SK-N-SH (cell line): ENCODE data around the gene ZCCHC13. TPM values are rescaled to one million over a fixed set of nuclear protein-coding genes. Genes with fewer than 3 reads are reported as not detected.

ENCODE experiments used
- CTCF ChIA-PET: fragments of 300-600, 350-600 bp; formaldehyde crosslinking; extraction: SDS; loops from one replicate; lab custom pipeline; 2021; lab: Yijun Ruan, JAX
- POLR2A ChIA-PET: fragments of 350-600 bp; sonication (Branson Sonifier 250); formaldehyde crosslinking; extraction: SDS; loops from one replicate; lab custom pipeline; 2020; ENCODE audit warnings: antibody characterized with exemption, inconsistent platforms; lab: Yijun Ruan, JAX
- DNase-seq: peaks from one replicate; pipeline ENCODE4 v3.0.0; 2012
- H2AFZ ChIP-seq: fragments of 200-600 bp; sonication (generic); 2 replicates; pipeline ENCODE4 v1.8.1; 2016; ENCODE audit warnings: antibody characterized with exemption, mild to moderate bottlenecking, low read depth
- H3F3A ChIP-seq: fragments of 200-600 bp; sonication (generic); replicated peaks from 2 replicates; pipeline ENCODE3; 2016; ENCODE audit warnings: antibody characterized with exemption, mild to moderate bottlenecking; ENCODE audit not compliant: insufficient read depth
- H3K27ac ChIP-seq, 2 experiments: fragments of 200-500 bp in 1 of 2; fragments of 200-600 bp in 1 of 2; sonication (Bioruptor generic) in 1 of 2; sonication (generic), shearing (Covaris generic) in 1 of 2; 2 replicates each; pipeline versions ENCODE4 v1.5.1 to v1.6.1; 2014 to 2016; ENCODE audit warnings: low read depth in 2 of 2, inconsistent platforms in 1 of 2, low read length in 1 of 2, mild to moderate bottlenecking in 1 of 2, mixed read lengths in 1 of 2
- H3K27me3 ChIP-seq: fragments of 200-600 bp; sonication (generic), shearing (Covaris generic); 2 replicates; pipeline ENCODE4 v1.6.1; 2016; ENCODE audit warnings: mixed run types; ENCODE audit not compliant: insufficient read depth
- H3K36me3 ChIP-seq, 2 experiments: fragments of 200-500 bp in 1 of 2; fragments of 200-600 bp in 1 of 2; sonication (Bioruptor generic) in 1 of 2; sonication (generic) in 1 of 2; replicated peaks in 1 of 2; 2 replicates each; pipeline versions ENCODE3 to v1.5.1; 2014 to 2016; ENCODE audit warnings: low read length in 1 of 2, mild to moderate bottlenecking in 1 of 2; ENCODE audit not compliant: insufficient read depth in 2 of 2, control insufficient read depth in 1 of 2
- H3K4me1 ChIP-seq, 2 experiments: fragments of 200-500 bp in 1 of 2; fragments of 200-600 bp in 1 of 2; sonication (Bioruptor generic) in 1 of 2; sonication (generic), shearing (Covaris generic) in 1 of 2; 2 replicates each; pipeline versions ENCODE4 v1.5.1 to v1.6.1; 2014 to 2016; ENCODE audit warnings: low read depth in 1 of 2, low read length in 1 of 2, mixed run types in 1 of 2; ENCODE audit not compliant: insufficient read depth in 2 of 2, control insufficient read depth in 1 of 2
- H3K4me2 ChIP-seq: fragments of 200-600 bp; sonication (generic), shearing (Covaris generic); 2 replicates; pipeline ENCODE4 v1.6.1; 2017; ENCODE audit warnings: mixed run types
- H3K4me3 ChIP-seq, 2 experiments: fragments of 200-500 bp in 1 of 2; fragments of 200-600 bp in 1 of 2; sonication (Bioruptor generic) in 1 of 2; sonication (generic), shearing (Covaris generic) in 1 of 2; 2 replicates each; pipeline versions ENCODE4 v1.5.1 to v1.8.1; 2014 to 2016; ENCODE audit warnings: low read depth in 2 of 2, inconsistent platforms in 1 of 2, low read length in 1 of 2, mild to moderate bottlenecking in 1 of 2, mixed read lengths in 1 of 2, moderate library complexity in 1 of 2
- H3K79me2 ChIP-seq: fragments of 200-600 bp; sonication (generic); 2 replicates; pipeline ENCODE4 v1.8.1; 2017; ENCODE audit warnings: mild to moderate bottlenecking; ENCODE audit not compliant: insufficient read depth
- H3K9ac ChIP-seq: fragments of 200-600 bp; sonication (generic); 2 replicates; pipeline ENCODE4 v1.6.1; 2017; ENCODE audit warnings: mixed run types
- H3K9me2 ChIP-seq: fragments of 200-600 bp; sonication (generic); 2 replicates; pipeline ENCODE4 v1.6.1; 2017; ENCODE audit warnings: mixed run types
- H3K9me3 ChIP-seq: fragments of 200-600 bp; sonication (generic); 2 replicates; pipeline ENCODE4 v1.6.1; 2017; ENCODE audit warnings: mixed run types, mild to moderate bottlenecking, moderate library complexity
- H4K20me1 ChIP-seq: fragments of 200-600 bp; sonication (generic); 2 replicates; pipeline ENCODE4 v1.6.1; 2017; ENCODE audit warnings: mild to moderate bottlenecking, mixed run types; ENCODE audit not compliant: insufficient read depth
- CHD2 ChIP-seq: fragments of 150-350 bp; IDR thresholded peaks from 2 replicates; pipeline ENCODE4 v1.6.1; 2018; ENCODE audit warnings: low read length; ENCODE audit not compliant: partially characterized antibody
- CTCF ChIP-seq: fragments of 200-600 bp; sonication (generic); IDR thresholded peaks from 2 replicates; pipeline ENCODE4 v1.6.1; 2017; ENCODE audit warnings: antibody characterized with exemption, mild to moderate bottlenecking, moderate library complexity
- ELF1 ChIP-seq: IDR thresholded peaks from 2 replicates; pipeline ENCODE4 v1.4.0; 2012
- EP300 ChIP-seq, 2 experiments: IDR thresholded peaks; 2 replicates each; pipeline versions ENCODE4 v1.4.0 to v1.6.1; 2012; ENCODE audit warnings: borderline replicate concordance in 1 of 2, low read depth in 1 of 2, low read length in 1 of 2
- FOSL2 ChIP-seq: IDR thresholded peaks from 2 replicates; pipeline ENCODE4 v1.4.0; 2012; ENCODE audit warnings: low read depth, mild to moderate bottlenecking, moderate library complexity, borderline replicate concordance
- GATA2 ChIP-seq: sonication (generic); formaldehyde crosslinking; IDR thresholded peaks from 2 replicates; pipeline ENCODE4 v1.5.0; 2020; ENCODE audit warnings: mild to moderate bottlenecking, missing genetic modification reagents
- JUND ChIP-seq: IDR thresholded peaks from 2 replicates; pipeline ENCODE4 v1.4.0; 2012
- MXI1 ChIP-seq: IDR thresholded peaks from 2 replicates; pipeline ENCODE4 v1.6.1; 2012; ENCODE audit warnings: mild to moderate bottlenecking, low read depth, low read length, improper control_type of control experiment
- NRF1 ChIP-seq: IDR thresholded peaks from 2 replicates; pipeline ENCODE4 v1.6.1; 2012; ENCODE audit warnings: low read depth, mild to moderate bottlenecking, low read length
- POLR2AphosphoS5 ChIP-seq: IDR thresholded peaks from 2 replicates; pipeline ENCODE4 v1.6.1; 2012; ENCODE audit warnings: low read depth, low read length
- RAD21 ChIP-seq: IDR thresholded peaks from 2 replicates; pipeline ENCODE4 v1.6.1; 2012; ENCODE audit warnings: mild to moderate bottlenecking, low read length
- RCOR1 ChIP-seq: fragments of 150-350 bp; IDR thresholded peaks from 2 replicates; pipeline ENCODE4 v1.6.1; 2017; ENCODE audit warnings: antibody characterized with exemption, low read length
- REST ChIP-seq: IDR thresholded peaks from 2 replicates; pipeline ENCODE4 v1.6.1; 2012; ENCODE audit warnings: mild to moderate bottlenecking, low read depth, low read length, moderate library complexity
- RFX5 ChIP-seq: IDR thresholded peaks from 2 replicates; pipeline ENCODE4 v1.6.1; 2012; ENCODE audit warnings: mild to moderate bottlenecking, improper control_type of control experiment, low read length
- RXRA ChIP-seq: IDR thresholded peaks from 2 replicates; pipeline ENCODE4 v1.4.0; 2012; ENCODE audit warnings: low read depth, mild to moderate bottlenecking, borderline replicate concordance
- TEAD4 ChIP-seq: IDR thresholded peaks from 2 replicates; pipeline ENCODE4 v1.4.0; 2012; ENCODE audit warnings: mild to moderate bottlenecking, borderline replicate concordance; ENCODE audit not compliant: insufficient read depth
- WGBS: methylation state at CpG from one replicate; pipeline ENCODE4 v1.1.6; 2017; ENCODE audit warnings: low lambda C conversion rate; 5-methylcytosine and 5-hydroxymethylcytosine counted together
- polyA plus RNA-seq, 3 experiments: library from polyadenylated mRNA; depleted of rRNA; stranded (reverse); fragments of >200 nt; gene quantifications; 2 replicates each; pipeline ENCODE4 v1.2.3, GENCODE V29; 2012
- TF ChIP-seq, protein P1 (sequence below): fragments of 150-350 bp; IDR thresholded peaks from 2 replicates; pipeline ENCODE4 v1.6.1; 2017; ENCODE audit warnings: antibody characterized with exemption, low read length, low read depth, borderline replicate concordance

ZCCHC13 gene
- polyA plus RNA-seq, 1 of the 3 experiments (the other 2 are of a cell fraction), result not detected

GRCh38 chrX:74286950-74287740 lies 16.8 kb upstream of the ZCCHC13 start:
- Histone ChIP-seq H3K4me3 (no peak overlapping the region), H3K4me2 (no peak overlapping the region), H3F3A (peaks cover 7% of the 10 kb centered on the region), H3K79me2 (peaks cover 100% of the 10 kb centered on the region), H3K27ac (0 out of 4 replicates have a peak overlapping the region, but pooled peaks of 1 of the 2 experiments have one; percentile 11), H3K36me3 (peaks cover 47 to 65% of the 10 kb centered on the region in 2 experiments), H4K20me1 (peaks cover 50% of the 10 kb centered on the region), H3K9me3 (no peaks in the 10 kb centered on the region), H3K9me2 (no peaks in the 10 kb centered on the region), H3K9ac (no peak overlapping the region), H3K4me1 (peaks cover 0 to 8% of the 10 kb centered on the region in 2 experiments; a peak in 2 of 4 replicates), H3K27me3 (no peaks in the 10 kb centered on the region), H2AFZ (no peak overlapping the region)
- POLR2A ChIA-PET, result no interaction called here
- CTCF ChIA-PET, result interaction anchor here (0.6 to 0.8 kb wide), 2 partner anchors 16 to 355 kb away, joined by 3 read pairs; no protein-coding TSS in a partner anchor
- TF ChIP-seq ELF1 (no peak), JUND (0 out of 2 replicates have a peak, but pooled peaks have one; percentile 12)
- DNase-seq, result no peak
- 97% methylated on average over 5 of the region's 5 CpGs for WGBS

- Histone ChIP-seq H3K79me2 (peaks cover 59% of the 10 kb centered on the region), H3K36me3 (peaks cover 21 to 34% of the 10 kb centered on the region in 2 experiments), H3K4me3 (peak overlapping the region; percentile 68 to 83)
- no peak for TF ChIP-seq RXRA
- no peak for TF ChIP-seq FOSL2
- no peak for TF ChIP-seq GATA2
- no peak for TF ChIP-seq RAD21
- TF ChIP-seq, protein P1, sequence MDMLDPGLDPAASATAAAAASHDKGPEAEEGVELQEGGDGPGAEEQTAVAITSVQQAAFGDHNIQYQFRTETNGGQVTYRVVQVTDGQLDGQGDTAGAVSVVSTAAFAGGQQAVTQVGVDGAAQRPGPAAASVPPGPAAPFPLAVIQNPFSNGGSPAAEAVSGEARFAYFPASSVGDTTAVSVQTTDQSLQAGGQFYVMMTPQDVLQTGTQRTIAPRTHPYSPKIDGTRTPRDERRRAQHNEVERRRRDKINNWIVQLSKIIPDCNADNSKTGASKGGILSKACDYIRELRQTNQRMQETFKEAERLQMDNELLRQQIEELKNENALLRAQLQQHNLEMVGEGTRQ, result no peak
- no peak for TF ChIP-seq EP300 (IDR thresholded peaks at IDR 0.05; ENCODE audit: borderline replicate concordance in 1 of 2, low read depth in 1 of 2, low read length in 1 of 2)
- TF ChIP-seq POLR2AphosphoS5, result no peak
- TF ChIP-seq TEAD4, result no peak
- no peak for TF ChIP-seq CTCF
- TF ChIP-seq RCOR1, result no peak
- no peak for TF ChIP-seq MXI1
- no peak for TF ChIP-seq REST
- TF ChIP-seq NRF1, result no peak
- no peak for TF ChIP-seq CHD2
- TF ChIP-seq ELF1, result no peak
- no peak for TF ChIP-seq RFX5
- TF ChIP-seq, all 33 proteins: peak for 0
- H3K9me3 ChIP-seq, result no peaks in the 10 kb centered on the region
- no peaks in the 10 kb centered on the region for H3K9me2 ChIP-seq
- H3K27me3 ChIP-seq, result no peaks in the 10 kb centered on the region
- peak overlapping the region; percentile 84 for H2AFZ ChIP-seq
- peaks cover 0 to 8% of the 10 kb centered on the region in 2 experiments; a peak in 2 of 4 replicates for H3K4me1 ChIP-seq
- peaks cover 6% of the 10 kb centered on the region; the same call in 1 of the 2 replicates for H4K20me1 ChIP-seq
- 2% methylated on average over 6 of the region's 6 CpGs for WGBS
- H3K4me2 ChIP-seq, result peak overlapping the region; percentile 84
- ChIA-PET CTCF (interaction anchor here (1.4 kb wide), 2 partner anchors 9 to 53 kb away, joined by 3 read pairs; no protein-coding TSS in a partner anchor), POLR2A (interaction anchor here (1.2 kb wide), 2 partner anchors 34 to 129 kb away, joined by 4 read pairs; partner anchors contain the start of gene SLC16A2)
- DNase-seq, result no peak
- H3F3A ChIP-seq, result peaks cover 10% of the 10 kb centered on the region
- H3K9ac ChIP-seq, result peak overlapping the region; percentile 94
- H3K27ac ChIP-seq, result peak overlapping the region; percentile 88 to 98
These were observed 12.4 kb upstream of the ZCCHC13 start for GRCh38 chrX:74291577-74291963.
